Fibroblast of skin of abdomen (primary cell): Measurements from ENCODE around the gene TGFB1.
A peak's percentile ranks its signal among the peaks of the same experiment; 100 is the strongest.
"Not testable (repeated sequence)": the region's sequence is repeated elsewhere in the genome, so short reads cannot be mapped to it uniquely, and the experiment has no call there.

Experiments used
- DNase-seq: peaks from one replicate; pipeline ENCODE4 v3.0.0-alpha.2; 2013

The TGFB1 gene

GRCh38 chr19:41367848-41368301 lies 14.2 kb upstream of the TGFB1 start:
- DNase-seq, result peak; percentile 92

- DNase-seq, result no peak
These were observed 12.4 kb upstream of the TGFB1 start for GRCh38 chr19:41366089-41366488.

DNA sequence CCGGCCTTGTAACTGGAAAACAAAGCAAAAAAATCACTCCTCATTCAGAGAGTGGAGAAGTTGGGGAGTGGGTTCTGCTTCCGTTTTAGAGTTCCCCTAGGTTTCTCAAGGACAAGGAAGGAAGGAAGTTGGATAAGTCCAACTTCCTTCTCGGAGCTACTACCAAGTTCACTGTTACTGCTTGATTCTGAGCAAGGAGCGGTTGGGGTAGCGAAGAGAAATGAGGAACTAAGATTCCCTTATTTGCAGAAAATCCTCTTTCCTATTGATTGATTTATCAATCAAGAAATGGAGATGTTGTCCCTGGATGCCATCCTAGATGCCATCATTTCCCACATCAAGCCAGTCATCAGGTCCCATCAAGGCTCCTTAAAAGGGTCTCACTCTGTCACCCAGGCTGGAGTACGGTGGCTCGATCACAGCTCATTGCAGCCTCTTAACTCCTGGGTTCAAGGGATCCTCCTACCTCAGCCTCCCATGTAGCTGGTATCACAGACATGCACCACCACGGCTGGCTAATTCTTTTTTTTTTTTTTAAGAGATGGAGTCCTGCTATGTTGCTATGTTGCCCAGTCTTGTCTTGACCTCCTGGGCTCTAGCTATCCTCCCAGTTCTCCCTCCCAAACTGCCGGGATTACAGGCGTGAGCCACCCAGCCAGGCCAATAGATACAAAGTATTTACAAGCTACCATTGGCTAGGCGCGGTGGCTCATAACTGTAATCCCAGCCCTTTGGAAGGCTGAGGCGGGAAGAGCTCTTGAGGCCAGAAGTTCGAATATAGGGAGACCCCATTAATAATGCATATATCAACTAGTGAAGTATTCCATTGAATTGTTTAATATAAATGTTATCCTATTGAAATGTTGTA lies 11.0 kb upstream of the TGFB1 start:
- DNase-seq, result no peak

DNA sequence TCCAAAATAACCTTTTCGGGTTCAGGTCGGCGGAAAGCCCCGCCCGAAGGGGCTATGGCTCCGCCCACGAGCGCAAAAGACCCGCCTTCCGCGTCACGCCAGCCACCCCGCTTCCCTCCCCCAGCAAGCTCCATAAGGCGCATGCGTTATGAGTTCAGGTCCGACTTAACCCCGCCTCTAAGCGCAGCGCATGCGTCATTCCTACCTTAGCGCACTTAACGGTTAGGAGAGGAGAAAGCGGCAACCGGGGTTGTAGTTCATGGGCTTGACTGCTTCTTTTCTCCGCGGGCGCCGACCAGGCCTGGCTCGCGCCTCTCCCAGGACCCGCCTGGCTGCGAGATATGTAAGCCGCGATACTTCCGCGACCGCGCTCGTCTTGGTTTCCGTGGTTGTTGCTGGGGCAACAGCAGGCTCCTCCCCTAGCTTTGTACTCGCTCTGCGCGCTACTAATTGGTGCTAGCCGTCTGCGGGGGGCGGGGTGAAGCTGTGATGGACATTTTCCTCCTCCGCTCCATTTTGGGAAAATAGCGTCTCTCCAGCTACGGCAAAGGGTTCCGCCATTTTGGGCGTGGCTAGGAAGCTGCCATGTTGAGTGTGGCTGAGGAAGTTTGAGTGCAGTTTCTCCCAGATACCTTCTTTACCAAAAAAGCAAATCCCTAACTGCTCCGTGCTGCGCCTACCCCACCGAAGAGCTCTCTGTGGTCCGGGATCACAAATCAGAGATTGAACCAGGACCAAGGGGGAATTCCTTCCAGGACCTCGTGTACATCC lies 10.2 kb upstream of the TGFB1 start, which contains the start of gene B9D2:
Gene B9D2 (minus strand): TSS at position 397 of the 771 bp plus-strand sequence. CDS start 630 bp downstream, outside the sequence.
- peak; percentile 99 for DNase-seq

- DNase-seq, result no peak
These were observed 9.6 kb upstream of the TGFB1 start for GRCh38 chr19:41363371-41363752.

DNA sequence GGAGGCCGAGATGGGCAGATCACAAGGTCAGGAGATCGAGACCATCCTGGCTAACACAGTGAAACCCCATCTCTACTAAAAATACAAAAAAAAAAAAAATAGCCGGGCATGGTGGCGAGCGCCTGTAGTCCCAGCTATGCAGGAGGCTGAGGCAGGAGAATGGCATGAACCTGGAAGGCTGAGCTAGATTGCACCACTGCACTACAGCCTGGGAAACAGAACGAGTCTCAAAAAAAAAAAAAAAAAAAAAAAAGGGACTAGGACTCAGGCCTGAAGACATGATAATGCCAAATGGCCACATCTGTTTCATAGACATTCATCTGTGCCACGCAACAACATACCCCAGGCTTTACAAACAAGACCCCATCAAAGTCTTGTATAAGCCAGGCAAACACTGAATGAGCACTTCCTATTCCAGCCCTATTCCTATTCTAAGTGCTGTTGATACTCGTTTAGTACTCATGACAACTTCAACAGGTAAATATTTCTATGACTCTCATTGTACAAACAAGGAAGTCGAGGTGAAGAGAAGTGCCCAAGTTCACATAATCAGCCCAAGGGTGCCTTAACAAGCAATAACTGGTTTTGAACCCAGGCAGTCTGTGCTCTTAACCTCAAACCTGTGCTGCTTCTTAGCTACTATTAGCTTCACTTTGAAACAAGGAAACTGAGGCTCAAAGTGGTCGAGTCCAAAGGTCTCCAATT lies 8.6 kb upstream of the TGFB1 start:
- DNase-seq, result no peak

- DNase-seq, result no peak
These were observed 6.0 kb upstream of the TGFB1 start for GRCh38 chr19:41359741-41360140.

- no peak for DNase-seq
These were observed 4.0 kb upstream of the TGFB1 start for GRCh38 chr19:41357746-41358145.

DNA sequence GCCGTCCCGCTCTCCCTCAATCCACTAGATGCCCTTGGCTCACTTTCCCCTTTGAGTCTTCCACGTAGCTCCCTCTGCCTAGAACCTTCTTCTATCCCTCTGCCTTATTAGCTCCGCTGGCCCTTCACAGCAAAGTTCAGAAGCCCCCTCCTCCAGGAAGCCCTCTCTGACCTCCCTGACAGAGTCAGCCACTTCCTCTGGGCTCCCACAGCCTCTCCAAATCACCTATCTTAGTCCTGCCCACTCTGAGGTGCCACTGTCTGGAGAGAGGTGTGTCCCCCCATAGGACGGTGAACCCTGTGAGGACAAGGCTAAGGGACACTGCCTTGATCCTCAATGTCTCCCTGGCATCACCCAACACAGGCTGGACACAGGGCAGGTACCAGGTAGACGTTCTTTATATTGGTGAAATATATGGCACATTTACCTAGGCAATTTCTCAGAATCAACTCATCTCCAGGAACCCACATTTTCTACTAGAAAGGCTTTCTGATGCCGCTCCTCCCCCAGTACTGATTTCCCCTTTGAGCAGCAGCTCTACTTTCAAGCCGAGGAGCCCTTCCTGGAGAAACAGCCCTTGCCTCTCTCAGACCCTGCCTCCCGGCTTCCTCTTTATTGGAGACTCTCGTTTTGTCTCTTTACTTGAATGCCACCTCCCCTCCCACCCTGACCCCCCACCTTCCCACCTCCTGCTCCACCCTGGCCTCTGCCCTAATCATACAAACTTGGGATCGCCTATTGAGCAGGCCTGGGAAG lies 3.4 kb upstream of the TGFB1 start:
- no peak for DNase-seq

- DNase-seq, result no peak
These were observed 2.1 kb upstream of the TGFB1 start for GRCh38 chr19:41355802-41356201.

GRCh38 chr19:41355035-41355434 lies 1.3 kb upstream of the TGFB1 start:
- DNase-seq, result no peak

DNA sequence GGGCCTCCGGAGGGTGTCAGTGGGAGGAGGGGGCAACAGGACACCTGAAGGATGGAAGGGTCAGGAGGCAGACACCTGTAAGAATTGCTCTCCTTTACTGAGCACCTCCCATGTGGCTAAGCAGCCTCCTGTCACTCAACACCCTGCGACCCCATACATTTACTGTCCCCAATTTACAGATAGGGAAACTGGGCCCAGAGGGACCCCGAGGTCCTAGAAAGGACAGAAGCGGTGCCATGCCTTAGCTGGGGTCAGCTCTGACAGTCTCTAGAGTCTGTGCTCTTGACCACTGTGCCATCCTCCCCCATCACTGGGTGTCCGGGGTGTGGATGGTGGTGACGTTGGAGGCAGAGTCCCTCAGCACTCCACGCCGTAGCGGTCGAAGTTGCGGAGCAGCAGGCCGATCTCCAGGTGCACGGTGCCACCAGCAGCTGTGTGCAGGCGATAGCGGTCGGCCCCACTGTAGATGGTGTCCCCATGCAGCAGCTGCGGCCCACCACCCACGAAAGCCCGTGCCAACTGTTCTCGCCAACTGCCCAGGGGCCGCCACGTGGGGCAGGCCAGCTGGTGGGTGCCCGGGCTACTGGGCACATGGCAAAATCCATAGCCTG lies 726 bp upstream of the TGFB1 start:
- DNase-seq, result no peak

DNA sequence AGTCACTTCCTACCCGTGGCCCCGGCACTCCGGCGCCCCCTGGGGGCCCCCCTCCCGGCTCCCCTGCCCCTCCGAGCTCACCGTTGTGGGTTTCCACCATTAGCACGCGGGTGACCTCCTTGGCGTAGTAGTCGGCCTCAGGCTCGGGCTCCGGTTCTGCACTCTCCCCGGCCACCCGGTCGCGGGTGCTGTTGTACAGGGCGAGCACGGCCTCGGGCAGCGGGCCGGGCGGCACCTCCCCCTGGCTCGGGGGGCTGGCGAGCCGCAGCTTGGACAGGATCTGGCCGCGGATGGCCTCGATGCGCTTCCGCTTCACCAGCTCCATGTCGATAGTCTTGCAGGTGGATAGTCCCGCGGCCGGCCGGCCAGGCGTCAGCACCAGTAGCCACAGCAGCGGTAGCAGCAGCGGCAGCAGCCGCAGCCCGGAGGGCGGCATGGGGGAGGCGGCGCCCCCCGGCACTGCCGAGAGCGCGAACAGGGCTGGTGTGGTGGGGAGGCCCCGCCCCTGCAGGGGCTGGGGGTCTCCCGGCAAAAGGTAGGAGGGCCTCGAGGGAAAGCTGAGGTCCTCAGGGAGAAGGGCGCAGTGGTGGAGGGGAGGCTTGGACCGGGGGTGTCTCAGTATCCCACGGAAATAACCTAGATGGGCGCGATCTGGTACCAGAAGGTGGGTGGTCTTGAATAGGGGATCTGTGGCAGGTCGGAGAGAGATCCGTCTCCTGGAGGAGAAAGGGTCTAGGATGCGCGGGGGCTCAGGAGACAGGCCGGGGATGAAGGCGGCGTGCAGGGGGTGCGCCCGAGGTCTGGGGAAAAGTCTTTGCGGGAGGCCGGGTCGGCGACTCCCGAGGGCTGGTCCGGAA lies 885 bp downstream of the TGFB1 start:
- peak; percentile 50 for DNase-seq

- no peak for DNase-seq
These were observed 1.5 kb downstream of the TGFB1 start for GRCh38 chr19:41352279-41352608.

DNA sequence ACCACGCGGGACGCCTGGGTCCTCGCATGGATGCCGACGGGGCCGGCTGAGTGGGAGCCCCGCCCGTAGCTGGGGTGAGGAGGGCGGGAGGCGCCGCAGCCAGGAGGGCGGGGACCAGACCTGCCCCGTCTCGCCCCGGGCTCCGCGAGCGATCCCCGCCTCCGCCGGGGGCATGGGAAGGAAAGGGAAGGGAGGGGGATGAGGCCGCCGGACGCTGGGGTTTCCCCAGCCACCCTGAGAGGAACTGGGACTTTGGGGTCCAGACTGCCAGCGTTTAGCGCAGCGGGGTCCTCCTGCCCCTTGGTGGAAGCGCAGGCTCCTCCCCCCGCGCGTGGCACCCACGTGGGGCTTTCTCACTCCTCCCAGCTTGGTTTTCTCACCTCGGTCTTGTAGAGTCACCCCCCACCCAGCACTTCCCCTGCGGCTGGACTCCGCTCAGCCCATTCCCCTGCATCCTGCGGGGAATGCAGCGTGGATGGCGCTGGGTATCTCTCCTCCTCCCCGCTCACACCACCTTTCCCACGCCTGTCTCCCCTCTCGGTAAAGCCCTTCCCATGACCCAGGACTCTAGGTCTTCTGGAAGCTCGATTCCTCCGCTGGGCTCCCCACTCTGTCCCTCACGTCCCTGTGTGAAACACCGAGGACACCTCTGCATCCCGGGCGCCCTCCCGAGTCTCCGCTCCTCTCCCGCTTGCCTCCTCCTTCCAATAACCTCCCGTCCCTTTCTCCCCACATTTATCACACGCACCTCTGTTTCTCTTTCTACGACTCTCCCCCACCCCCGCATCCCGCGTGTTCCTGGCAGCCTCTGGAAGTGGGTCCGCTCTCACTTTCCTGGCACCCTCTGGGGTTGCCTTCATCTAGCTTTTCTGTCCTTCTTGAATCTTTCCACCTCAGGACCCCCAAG lies 2.1 kb downstream of the TGFB1 start:
- peak; percentile 44 for DNase-seq

DNA sequence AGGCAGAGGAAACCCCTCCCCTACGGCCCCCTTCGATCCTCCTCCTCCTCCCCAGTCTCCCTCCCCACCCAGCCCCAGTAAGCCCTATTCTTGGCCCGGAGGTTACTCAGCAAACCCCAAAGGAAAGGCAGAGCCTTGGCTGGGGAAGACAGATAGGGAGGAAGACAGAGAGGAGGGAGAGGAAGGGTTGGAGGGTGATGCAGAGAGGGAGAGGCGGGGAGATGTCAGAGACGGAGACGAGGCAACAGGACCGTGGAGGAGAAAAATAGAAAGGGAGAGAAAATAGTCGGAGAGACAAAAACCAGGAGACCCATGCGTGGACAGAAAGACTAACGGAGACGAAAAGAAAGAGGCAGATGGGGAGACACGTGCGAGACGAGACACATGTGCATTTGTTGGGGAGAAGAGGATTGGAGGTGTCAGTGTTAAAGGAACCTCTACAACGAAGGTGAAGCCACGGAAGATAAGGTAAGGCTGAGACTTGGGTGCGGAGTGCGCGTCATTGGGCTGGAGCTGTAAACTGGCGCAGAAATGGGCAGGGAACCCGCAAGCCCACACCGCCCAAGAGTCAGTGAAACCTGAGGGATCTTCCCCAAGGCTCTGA lies 2.9 kb downstream of the TGFB1 start:
- DNase-seq, result peak; percentile 17

DNA sequence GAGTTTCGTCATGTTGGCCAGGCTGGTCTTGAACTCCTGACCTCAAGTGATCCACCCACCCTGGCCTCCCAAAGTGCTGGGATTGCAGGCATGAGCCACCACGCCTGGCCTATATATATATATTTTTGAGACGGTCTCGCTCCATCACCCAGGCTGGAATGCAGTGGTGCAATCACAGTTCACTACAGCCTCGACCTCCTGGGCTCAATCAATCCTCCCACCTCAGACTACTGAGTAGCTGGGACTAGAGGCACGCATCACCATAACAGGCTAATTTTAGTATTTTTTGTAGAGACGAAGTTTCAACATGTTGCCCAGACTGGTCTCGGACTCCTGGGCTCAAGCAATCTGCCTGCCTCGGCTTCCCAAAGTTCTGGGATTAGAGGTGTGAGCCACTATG lies 6.8 kb downstream of the TGFB1 start:
- DNase-seq, result not testable (repeated sequence)

- no peak for DNase-seq
These were observed 9.6 kb downstream of the TGFB1 start for GRCh38 chr19:41344162-41344561.
